Measurements from ENCODE around the gene AMH.

The AMH gene

GRCh38 chr19:2221918-2222317 lies 27.2 kb upstream of the AMH start:
- TF ChIP-seq CTCF (IDR thresholded peaks at IDR 0.05) = no peak
- no peak overlapping the region for H3K4me3 ChIP-seq
- peak overlapping the region in 1 of 2 donors; percentile 2 for H3K27ac ChIP-seq
- no peak for DNase-seq (ENCODE audit: low spot score)

GRCh38 chr19:2223391-2223790 lies 25.7 kb upstream of the AMH start:
- Histone ChIP-seq H3K4me3 (no peak overlapping the region), H3K27ac (no peak overlapping the region)
- DNase-seq (ENCODE audit: low spot score) = no peak
- TF ChIP-seq CTCF (IDR thresholded peaks at IDR 0.05) = no peak

- DNase-seq (ENCODE audit: low spot score) = no peak
These were observed 25.2 kb upstream of the AMH start for GRCh38 chr19:2223959-2224358.

GRCh38 chr19:2224754-2225349 lies 24.3 kb upstream of the AMH start:
- TF ChIP-seq CTCF (IDR thresholded peaks at IDR 0.05) = no peak
- no peak for DNase-seq (ENCODE audit: low spot score)
- no peak overlapping the region for H3K4me3 ChIP-seq
- no peak overlapping the region for H3K27ac ChIP-seq

More at GRCh38 chr19:2223959-2224358, 25.2 kb upstream of the AMH start:
- H3K4me3 ChIP-seq = no peak overlapping the region
- no peak for TF ChIP-seq CTCF (IDR thresholded peaks at IDR 0.05)
- H3K27ac ChIP-seq = no peak overlapping the region

- no peak for TF ChIP-seq CTCF (IDR thresholded peaks at IDR 0.05)
- no peak overlapping the region for H3K4me3 ChIP-seq
- H3K27ac ChIP-seq = no peak overlapping the region
- no peak for DNase-seq (ENCODE audit: low spot score)
These were observed 23.6 kb upstream of the AMH start for GRCh38 chr19:2225415-2226050.

GRCh38 chr19:2226051-2226839 lies 22.9 kb upstream of the AMH start:
- no peak for TF ChIP-seq CTCF (IDR thresholded peaks at IDR 0.05)
- DNase-seq (ENCODE audit: low spot score) = no peak
- Histone ChIP-seq H3K27ac (no peak overlapping the region), H3K4me3 (no peak overlapping the region)

Measured in coronary artery (tissue), 2 donors.